ENCODE measurements around the gene MYOM3.

The MYOM3 gene

GRCh38 chr1:24113641-24114033 is 1.7 kb upstream of the MYOM3 start:
- no peak for DNase-seq

- DNase-seq = no peak
These were observed 506 bp downstream of the MYOM3 start for GRCh38 chr1:24111262-24111995.

DNA sequence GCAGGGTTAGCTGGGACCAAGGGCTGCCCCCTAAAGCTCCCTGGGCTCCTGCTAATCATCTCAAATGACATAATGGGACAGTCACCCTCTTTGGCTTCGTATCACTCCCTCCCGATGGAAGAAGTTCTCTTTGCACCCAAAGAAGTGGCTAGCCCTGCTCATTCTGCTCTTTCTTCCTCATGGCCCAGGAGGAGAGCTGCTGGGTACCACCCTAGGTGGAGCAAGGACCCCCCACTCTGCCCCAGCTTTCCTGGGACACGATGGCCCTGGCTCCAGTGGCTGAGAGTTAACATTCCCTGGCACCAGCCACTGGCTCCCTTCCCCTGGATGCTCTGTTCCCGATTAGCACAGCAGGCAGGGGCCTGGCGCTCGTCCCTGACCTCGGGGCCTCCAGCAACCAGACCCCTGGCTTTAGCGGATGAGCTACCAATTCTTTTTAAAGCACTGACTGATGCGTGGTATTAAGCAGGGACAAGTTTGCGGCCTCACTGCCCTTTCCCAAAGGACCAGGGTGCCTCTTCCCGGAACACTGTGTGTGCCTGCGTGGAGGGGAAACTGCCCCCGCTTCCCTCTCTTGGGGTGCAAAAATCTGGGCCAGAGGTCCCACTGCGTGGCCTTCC is 1.2 kb downstream of the MYOM3 start:
- no peak for DNase-seq

DNA sequence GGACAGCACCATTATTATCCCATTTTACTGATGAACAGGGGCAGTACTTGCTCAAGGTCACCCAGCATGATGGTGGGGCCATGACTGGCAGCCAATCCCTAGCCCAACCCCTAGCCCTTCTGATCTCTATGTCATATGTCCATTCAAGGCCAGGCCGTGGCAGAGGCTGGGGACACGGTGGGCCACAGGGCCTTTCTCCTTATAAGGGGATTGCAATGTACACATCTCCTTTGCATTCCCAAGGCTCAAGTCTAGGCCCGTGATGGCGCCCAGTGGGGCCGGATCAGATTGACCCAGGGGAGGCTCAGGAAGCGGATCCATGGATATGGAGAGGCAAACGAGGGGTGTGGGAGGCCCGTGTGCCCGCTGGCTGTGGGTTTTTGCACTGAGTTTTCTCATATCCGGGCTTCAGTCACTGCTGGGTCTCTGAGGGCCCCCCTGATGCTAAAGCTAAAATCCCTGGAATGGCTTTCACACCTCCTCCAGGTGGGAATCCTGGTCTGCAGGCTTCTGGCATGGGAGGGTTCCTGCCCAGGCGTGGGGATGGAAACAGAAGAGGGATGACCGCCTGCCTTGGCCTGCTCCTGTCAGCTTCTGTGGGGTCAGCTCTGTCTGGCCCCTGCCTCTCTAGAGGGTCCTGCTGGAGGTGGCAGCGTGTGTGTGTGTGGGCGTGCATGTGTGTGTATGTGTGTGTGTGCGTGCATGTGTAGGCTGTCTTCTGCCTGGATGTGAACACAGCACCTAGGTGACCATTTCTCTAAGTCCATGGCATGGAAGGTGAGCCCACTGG is 2.1 kb downstream of the MYOM3 start:
- DNase-seq = no peak

DNA sequence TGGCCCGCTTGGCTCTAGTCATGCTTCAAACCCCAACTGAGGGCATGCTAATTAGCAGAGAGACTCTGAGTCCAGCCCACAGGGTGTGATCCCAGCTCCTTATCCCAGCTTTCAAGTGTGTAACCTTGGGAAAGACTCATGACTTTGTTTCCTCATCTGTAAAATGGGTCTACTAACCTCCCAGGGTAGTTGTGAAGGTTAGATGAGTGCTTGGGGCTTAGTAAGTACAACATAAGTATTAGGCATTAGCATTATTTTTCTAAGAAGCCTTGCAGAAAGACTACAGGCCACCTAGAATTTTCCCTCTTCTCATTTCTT is 2.8 kb downstream of the MYOM3 start:
- no peak for DNase-seq

DNA sequence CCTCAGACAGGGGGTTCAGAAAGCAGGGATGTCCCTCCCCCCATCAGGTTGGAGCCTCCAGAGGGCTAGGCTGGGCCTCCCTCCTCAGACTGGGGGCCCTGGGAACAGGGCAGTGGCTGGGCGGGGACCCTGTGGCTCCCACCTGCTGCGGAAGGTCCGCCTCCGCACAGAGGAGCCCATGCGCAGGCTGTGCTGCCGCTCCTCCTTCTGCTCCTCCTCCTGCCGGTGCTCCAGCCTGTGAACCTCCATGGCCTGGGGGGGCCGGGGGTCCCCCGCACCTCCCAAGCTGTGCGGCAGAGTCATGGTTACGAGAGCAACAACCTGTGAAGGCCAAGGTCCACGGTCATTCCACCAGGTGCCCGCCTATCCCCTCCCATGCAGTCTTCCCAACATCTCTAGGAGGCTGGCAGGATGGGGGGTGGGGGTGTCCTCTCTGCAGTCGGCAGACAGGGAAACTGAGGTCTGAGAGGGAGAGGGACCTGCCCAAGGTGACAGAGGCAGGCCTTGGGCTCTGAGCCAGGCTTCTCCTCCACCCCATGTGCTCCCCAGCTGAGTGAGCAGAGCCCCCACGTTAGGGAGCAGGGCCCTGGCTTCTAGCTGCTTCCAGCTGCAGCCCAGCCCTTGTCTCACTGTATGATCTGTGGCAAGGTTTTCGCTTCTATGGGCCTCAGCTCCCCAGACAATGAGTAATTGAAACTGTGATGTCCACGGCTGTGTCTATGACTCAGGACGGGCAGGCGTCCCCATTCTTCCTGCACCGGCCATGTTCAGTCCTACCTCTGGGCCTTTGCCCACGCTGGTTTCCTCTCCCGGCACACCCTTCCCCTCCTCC is 3.4 kb downstream of the MYOM3 start:
- DNase-seq = no peak

DNA sequence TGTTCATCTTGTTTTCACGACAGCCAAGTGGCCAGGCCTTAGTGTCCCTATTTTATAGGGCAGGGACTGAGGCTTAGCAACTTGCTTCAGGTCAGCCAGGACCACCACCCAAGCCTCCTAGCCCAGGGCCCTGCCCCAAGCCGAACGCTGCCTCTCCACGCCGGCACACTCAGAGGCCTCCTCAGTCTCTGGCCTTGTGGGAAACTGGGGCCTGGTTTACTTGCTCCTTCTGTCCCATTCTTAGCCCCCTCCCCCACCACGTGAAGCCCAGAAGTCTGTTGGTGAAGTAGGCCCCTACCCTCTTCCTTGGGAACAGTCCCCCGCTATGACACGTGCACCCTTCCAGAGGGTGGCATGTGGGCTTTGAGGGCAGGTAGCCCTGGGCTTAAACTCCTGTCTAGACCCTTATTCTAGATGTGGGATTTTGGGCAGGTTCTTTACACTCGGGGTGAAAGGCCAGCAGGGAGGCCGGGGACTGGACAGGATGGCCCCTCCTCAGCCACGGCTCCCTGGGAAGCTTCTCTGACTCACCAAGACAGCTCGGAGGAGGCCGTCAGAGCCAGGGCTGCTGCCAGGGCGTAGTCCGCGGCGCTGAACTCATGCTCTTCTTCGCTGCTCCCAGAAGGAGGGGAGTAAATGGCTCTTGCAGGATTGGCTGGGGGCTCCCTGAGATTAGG is 4.3 kb downstream of the MYOM3 start:
- no peak for DNase-seq

GRCh38 chr1:24105368-24106160 is 6.4 kb downstream of the MYOM3 start:
- DNase-seq = no peak

- no peak for DNase-seq
These were observed 7.1 kb downstream of the MYOM3 start for GRCh38 chr1:24104854-24105253.

- DNase-seq = no peak
These were observed 8.1 kb downstream of the MYOM3 start for GRCh38 chr1:24103879-24104278.

DNA sequence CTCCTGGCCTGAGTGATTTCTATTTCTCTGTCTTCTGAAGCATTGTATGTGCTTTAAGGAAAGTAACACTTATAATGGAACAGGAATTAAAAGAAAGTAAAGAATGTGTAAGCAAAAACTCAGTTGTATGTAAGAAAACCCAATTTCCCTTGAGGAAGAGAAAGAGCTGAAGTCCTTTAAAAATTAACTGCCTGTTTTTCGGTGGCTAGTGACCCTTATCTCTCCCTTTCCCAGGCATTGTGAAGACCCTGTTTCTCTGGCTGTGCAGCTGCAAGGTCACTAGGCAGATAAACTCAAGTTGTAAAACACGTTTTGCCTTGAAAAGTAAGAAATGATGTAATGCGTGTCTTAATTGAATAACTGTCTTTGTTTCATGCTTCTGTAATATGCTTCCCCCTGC is 8.5 kb downstream of the MYOM3 start:
- no peak for DNase-seq

DNA sequence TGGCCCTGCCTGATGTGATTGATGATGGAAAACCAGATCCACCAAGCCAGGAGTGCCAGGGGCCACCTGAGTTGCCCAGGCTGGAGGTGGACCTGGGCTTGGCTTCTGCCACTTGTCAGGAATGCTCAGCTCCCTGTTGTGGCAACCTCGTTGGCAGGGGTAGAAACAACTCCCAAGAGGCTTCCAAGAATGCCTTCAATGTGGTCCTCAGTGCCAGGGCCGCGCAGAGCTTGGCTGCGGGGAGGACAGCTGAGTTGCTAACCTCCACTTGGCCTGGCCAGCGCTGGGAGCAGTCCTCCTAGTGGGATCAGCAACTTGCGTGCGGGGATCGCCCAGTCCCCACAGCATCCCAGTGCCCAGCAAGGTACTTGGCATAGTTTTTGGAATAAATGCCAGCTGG is 9.0 kb downstream of the MYOM3 start:
- DNase-seq = no peak

DNA sequence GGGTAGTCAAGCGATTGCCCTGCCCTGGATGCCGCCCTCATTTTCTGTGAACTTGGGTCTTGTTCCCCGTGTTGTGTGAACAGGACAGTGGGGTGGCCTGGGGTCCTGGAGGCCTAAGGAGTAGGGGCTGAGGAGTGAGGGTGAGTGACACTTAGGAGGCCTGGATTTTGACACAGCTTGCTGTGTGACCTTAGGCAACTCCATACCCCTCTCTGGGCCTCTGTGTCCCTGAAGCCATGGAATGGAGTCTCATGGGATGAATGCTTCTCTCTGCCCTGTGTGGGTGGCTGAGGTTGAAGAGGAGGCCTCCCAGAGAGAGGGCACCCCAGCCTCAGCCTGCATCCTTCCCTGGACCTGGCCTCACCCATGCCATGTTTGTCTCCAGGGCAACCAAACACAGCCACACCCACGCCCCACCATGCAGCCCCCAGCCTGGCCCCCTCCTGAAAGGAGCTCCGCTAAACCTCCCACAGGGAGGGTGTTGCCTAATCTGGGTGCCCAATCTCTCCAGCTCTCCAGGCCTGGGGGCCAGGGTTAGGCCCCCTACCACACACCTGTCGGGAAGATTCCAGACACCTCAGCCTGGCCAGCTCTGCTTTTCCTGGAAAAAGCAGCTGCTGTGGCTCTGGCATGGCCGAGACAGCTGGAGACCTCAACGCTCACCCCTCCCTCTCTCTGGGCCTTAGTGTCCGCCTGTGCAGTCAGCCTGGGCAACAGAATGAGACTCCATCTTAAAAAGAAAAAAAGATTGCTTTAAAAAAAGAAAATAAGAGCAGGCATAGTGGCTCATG is 9.9 kb downstream of the MYOM3 start:
- no peak for DNase-seq

GRCh38 chr1:24100945-24101737 is 10.8 kb downstream of the MYOM3 start:
- DNase-seq = no peak

DNA sequence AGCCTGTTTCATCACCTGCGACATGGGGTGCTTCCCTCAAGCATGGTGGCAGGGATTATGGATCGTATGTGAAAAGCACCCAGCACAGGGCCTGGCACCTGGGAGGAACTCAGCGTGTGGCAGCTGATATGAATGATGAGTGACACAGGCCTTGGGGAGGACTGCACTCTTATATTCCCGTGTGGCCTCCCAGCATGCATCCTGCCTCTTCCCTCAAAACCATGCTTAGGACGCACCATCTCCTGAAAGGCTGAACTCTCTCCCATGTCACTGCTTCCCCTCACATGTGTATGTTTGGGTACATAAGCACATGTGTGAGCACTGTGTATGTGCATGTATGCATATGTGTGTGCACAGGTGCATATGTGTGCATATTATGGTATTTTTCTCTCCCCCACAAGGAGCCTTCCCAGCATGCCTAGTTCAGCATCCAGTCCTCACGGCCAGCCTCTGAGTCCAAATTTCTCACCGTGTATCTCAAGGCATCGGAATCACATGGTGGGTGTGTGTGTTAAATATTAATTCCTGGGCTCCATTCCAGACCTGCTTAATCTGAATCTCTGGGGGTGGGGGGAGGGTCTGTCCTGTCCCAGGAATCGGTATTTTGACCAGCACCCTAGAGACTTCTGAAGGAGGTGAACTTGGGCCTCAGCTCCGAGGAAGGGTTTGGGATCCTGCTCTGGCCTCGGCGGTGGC is 12.8 kb downstream of the MYOM3 start:
- no peak for DNase-seq

DNA sequence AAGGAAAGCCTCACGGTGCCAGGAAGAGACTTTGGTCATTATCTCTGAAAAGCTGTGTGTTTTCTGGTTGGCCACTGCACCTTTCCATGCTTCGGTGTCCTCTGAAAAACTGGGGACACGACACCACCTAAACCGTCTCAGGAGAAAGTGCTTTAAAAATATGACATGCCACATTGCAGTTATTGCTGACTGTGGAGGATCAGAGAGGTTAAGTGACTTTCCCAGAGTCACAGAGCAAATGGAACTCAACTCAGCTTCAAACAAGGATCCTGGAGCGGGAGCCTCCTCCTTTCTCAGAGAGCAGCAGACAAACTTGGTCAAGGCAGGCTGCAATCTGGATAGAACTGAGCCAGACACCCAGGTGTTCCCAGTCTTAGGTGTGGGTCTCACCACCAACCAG is 13.8 kb downstream of the MYOM3 start:
- no peak for DNase-seq

GRCh38 chr1:24097663-24098062 is 14.3 kb downstream of the MYOM3 start:
- no peak for DNase-seq

GRCh38 chr1:24096739-24097103 is 15.2 kb downstream of the MYOM3 start:
- no peak for DNase-seq

DNA sequence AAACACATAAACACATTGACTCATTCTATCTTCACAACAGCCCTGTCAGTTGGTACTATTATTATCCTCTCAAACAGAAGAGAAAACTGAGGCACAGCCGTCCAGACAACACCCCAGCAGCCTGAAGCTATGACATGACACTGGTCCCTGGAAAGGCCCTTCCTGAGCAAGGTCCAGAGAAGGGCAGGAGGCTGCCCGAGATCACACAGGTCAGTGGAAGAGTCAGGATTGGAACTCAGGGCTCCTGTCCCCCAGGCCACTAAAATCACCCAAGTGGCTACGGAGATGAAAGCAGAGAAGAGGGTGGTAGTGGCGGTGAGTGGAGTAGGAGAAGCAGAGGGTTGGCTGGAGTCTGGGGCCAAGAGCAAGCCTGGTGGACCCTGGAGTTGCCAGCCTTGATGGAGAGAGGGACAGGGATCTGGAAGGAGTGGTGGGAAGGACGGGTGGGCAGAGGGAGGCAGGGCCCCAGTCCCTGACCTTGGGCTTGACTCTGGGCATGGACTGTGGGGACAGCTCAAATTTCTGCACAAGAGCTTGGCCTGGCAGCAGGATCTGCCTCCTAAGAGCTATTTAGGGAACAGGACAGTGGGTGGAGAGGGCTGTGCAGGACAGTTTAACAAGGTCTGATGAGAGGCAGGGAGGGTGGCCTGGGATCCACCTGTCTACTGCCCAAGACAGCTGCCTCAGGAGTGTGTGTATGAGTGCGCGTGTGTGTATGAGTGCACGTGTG is 15.8 kb downstream of the MYOM3 start:
- no peak for DNase-seq
